H1 (cell line): ENCODE results near the gene TBC1D2B.

Experiments
- BCL11A ChIP-seq, 2 experiments: IDR thresholded peaks; one replicate each; pipeline ENCODE4 v1.6.1; 2011; ENCODE audit warnings: low read depth in 2 of 2, low read length in 2 of 2, mild to moderate bottlenecking in 2 of 2
- CREB1 ChIP-seq: IDR thresholded peaks from 2 replicates; pipeline ENCODE4 v1.6.1; 2012; ENCODE audit warnings: inconsistent platforms
- EP300 ChIP-seq, 2 experiments: IDR thresholded peaks; 1 replicate in 1 of 2; 2 replicates in 1 of 2; pipeline ENCODE4 v1.6.1; 2011 to 2012; ENCODE audit warnings: low read depth in 2 of 2, low read length in 2 of 2, mild to moderate bottlenecking in 2 of 2, borderline replicate concordance in 1 of 2, inconsistent platforms in 1 of 2, moderate library complexity in 1 of 2
- EZH2 ChIP-seq: fragments of 200-600 bp; sonication (generic); IDR thresholded peaks from 2 replicates; pipeline ENCODE4 v1.7.1; 2012; ENCODE audit warnings: low read depth, mild to moderate bottlenecking, moderate library complexity, low read length, inconsistent platforms; ENCODE audit not compliant: severe bottlenecking
- GABPA ChIP-seq: IDR thresholded peaks from 2 replicates; pipeline ENCODE4 v1.6.1; 2011; ENCODE audit warnings: mild to moderate bottlenecking, low read length, moderate library complexity, borderline replicate concordance; ENCODE audit not compliant: insufficient read depth
- JUND ChIP-seq: IDR thresholded peaks from 2 replicates; pipeline ENCODE4 v1.6.1; 2011; ENCODE audit warnings: mild to moderate bottlenecking, improper control_type of control experiment, low read length
- MAFK ChIP-seq: IDR thresholded peaks from 2 replicates; pipeline ENCODE4 v1.6.1; 2012; ENCODE audit warnings: low read depth, mild to moderate bottlenecking, improper control_type of control experiment, low read length
- POLR2A ChIP-seq, 2 experiments: IDR thresholded peaks; 1 replicate in 1 of 2; 2 replicates in 1 of 2; pipeline ENCODE4 v1.6.1; 2011; ENCODE audit warnings: low read depth in 2 of 2, low read length in 2 of 2, mild to moderate bottlenecking in 2 of 2; ENCODE audit errors: control extremely low read depth in 1 of 2
- RFX5 ChIP-seq: IDR thresholded peaks from 2 replicates; pipeline ENCODE4 v1.6.1; 2011; ENCODE audit warnings: low read depth, low read length, improper control_type of control experiment, borderline replicate concordance
- RXRA ChIP-seq: IDR thresholded peaks from 2 replicates; pipeline ENCODE4 v1.6.1; 2011; ENCODE audit warnings: low read depth, mild to moderate bottlenecking, low read length, moderate library complexity; ENCODE audit not compliant: insufficient read depth
- TAF1 ChIP-seq: IDR thresholded peaks from 2 replicates; pipeline ENCODE4 v1.6.1; 2011; ENCODE audit warnings: mild to moderate bottlenecking, low read depth, low read length
- TF ChIP-seq, protein P1 (sequence below), 3 experiments: IDR thresholded peaks; 1 replicate in 2 of 3; 2 replicates in 1 of 3; pipeline versions ENCODE4 v1.5.1 to v1.6.1; 2011; ENCODE audit warnings: low read length in 3 of 3, mild to moderate bottlenecking in 3 of 3, inconsistent platforms in 2 of 3, low read depth in 1 of 3, moderate library complexity in 1 of 3; ENCODE audit not compliant: insufficient read depth in 1 of 3; ENCODE audit errors: control extremely low read depth in 1 of 3
- TF ChIP-seq, protein P2 (sequence below): IDR thresholded peaks from 2 replicates; pipeline ENCODE4 v1.6.1; 2012; ENCODE audit warnings: inconsistent platforms
- TF ChIP-seq, protein P3 (sequence below): IDR thresholded peaks from 2 replicates; pipeline ENCODE4 v1.6.1; 2011; ENCODE audit warnings: low read length, improper control_type of control experiment

DNA sequence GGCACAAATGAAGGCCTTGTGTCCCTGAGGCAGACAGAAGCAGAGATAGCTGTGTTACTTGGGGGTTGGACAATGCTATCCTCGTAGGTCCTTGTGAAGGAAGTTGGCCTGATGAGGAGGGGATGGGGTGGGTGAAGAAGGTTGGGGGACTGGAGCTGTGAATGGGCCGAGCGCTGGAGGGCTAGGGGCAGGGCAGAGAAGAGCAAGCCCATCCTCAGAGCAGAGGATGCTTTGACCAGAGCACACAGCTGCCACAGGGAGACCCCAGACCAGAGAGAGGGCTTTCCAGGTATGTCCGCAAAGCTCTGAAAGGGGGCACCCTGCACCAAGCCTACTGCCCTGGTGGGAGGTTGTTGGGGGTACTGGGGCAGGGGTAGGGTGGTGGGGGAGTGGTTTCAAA, 5.7 kb upstream of the TBC1D2B start:
- TF ChIP-seq, protein P1, sequence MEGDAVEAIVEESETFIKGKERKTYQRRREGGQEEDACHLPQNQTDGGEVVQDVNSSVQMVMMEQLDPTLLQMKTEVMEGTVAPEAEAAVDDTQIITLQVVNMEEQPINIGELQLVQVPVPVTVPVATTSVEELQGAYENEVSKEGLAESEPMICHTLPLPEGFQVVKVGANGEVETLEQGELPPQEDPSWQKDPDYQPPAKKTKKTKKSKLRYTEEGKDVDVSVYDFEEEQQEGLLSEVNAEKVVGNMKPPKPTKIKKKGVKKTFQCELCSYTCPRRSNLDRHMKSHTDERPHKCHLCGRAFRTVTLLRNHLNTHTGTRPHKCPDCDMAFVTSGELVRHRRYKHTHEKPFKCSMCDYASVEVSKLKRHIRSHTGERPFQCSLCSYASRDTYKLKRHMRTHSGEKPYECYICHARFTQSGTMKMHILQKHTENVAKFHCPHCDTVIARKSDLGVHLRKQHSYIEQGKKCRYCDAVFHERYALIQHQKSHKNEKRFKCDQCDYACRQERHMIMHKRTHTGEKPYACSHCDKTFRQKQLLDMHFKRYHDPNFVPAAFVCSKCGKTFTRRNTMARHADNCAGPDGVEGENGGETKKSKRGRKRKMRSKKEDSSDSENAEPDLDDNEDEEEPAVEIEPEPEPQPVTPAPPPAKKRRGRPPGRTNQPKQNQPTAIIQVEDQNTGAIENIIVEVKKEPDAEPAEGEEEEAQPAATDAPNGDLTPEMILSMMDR (IDR thresholded peaks at IDR 0.05; ENCODE audit: control extremely low read depth in 1 of 3, insufficient read depth in 1 of 3, low read depth in 1 of 3, low read length in 3 of 3), result no peak
- TF ChIP-seq RXRA (no peak), CREB1 (no peak), EP300 (IDR thresholded peaks at IDR 0.05; ENCODE audit: borderline replicate concordance in 1 of 2, low read depth in 2 of 2, low read length in 2 of 2) (no peak), MAFK (no peak), EZH2 (no peak), POLR2A (IDR thresholded peaks at IDR 0.05; ENCODE audit: control extremely low read depth in 1 of 2, low read depth in 2 of 2, low read length in 2 of 2) (no peak), GABPA (no peak), RFX5 (no peak), BCL11A (IDR thresholded peaks at IDR 0.05; ENCODE audit: low read depth in 2 of 2, low read length in 2 of 2) (no peak), JUND (no peak), TAF1 (no peak)
- TF ChIP-seq, protein P2, sequence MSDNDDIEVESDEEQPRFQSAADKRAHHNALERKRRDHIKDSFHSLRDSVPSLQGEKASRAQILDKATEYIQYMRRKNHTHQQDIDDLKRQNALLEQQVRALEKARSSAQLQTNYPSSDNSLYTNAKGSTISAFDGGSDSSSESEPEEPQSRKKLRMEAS, result no peak
- TF ChIP-seq, protein P3, sequence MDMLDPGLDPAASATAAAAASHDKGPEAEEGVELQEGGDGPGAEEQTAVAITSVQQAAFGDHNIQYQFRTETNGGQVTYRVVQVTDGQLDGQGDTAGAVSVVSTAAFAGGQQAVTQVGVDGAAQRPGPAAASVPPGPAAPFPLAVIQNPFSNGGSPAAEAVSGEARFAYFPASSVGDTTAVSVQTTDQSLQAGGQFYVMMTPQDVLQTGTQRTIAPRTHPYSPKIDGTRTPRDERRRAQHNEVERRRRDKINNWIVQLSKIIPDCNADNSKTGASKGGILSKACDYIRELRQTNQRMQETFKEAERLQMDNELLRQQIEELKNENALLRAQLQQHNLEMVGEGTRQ, result no peak
